HG02678 (cell line): ENCODE data around the gene FBLN5.
A peak's percentile ranks its signal among the peaks of the same experiment; 100 is the strongest.

ENCODE experiments used
- ATAC-seq: cut with Tn5 transposase; IDR thresholded peaks from one replicate; pipeline ENCODE4 v1.9.1; 2021; ENCODE audit warnings: mild to moderate bottlenecking, moderate library complexity; ENCODE audit not compliant: unreplicated experiment

Gene FBLN5

GRCh38 chr14:91947475-91948184, at the start of gene FBLN5:
FBLN5 (minus strand) TSS chr14:91947694; CDS start chr14:91947229, 465 bp downstream.
- no peak for ATAC-seq

- ATAC-seq, result no peak
These were observed 49.5 kb upstream of the FBLN5 start for GRCh38 chr14:91996948-91997371.

GRCh38 chr14:91987192-91987591, 39.7 kb upstream of the FBLN5 start:
- no peak for ATAC-seq

GRCh38 chr14:91985521-91986255, 38.2 kb upstream of the FBLN5 start:
- no peak for ATAC-seq

GRCh38 chr14:91985008-91985407, 37.5 kb upstream of the FBLN5 start:
- ATAC-seq, result no peak

- no peak for ATAC-seq
These were observed 36.1 kb upstream of the FBLN5 start for GRCh38 chr14:91983588-91983987.

- peak; percentile 56 for ATAC-seq
These were observed 32.7 kb upstream of the FBLN5 start for GRCh38 chr14:91980157-91980556.

GRCh38 chr14:91977884-91978283, 30.4 kb upstream of the FBLN5 start:
- ATAC-seq, result no peak

GRCh38 chr14:91975763-91976162, 28.3 kb upstream of the FBLN5 start:
- ATAC-seq, result no peak

- ATAC-seq, result no peak
These were observed 23.8 kb upstream of the FBLN5 start for GRCh38 chr14:91971188-91971778.

GRCh38 chr14:91968280-91968679, 20.8 kb upstream of the FBLN5 start:
- no peak for ATAC-seq

GRCh38 chr14:91964724-91965123, 17.2 kb upstream of the FBLN5 start:
- no peak for ATAC-seq

- no peak for ATAC-seq
These were observed 16.5 kb upstream of the FBLN5 start for GRCh38 chr14:91964011-91964410.

GRCh38 chr14:91963465-91963864, 16.0 kb upstream of the FBLN5 start:
- ATAC-seq, result no peak

GRCh38 chr14:91961297-91962220, 14.1 kb upstream of the FBLN5 start:
- ATAC-seq, result no peak

- ATAC-seq, result no peak
These were observed 10.4 kb upstream of the FBLN5 start for GRCh38 chr14:91957876-91958313.

GRCh38 chr14:91956616-91957015, 9.1 kb upstream of the FBLN5 start:
- ATAC-seq, result no peak

GRCh38 chr14:91955168-91955567, 7.7 kb upstream of the FBLN5 start:
- no peak for ATAC-seq

GRCh38 chr14:91953170-91953985, 5.9 kb upstream of the FBLN5 start:
- no peak for ATAC-seq
